Chondrocyte (in vitro differentiated cells): ENCODE measurements around the gene ZNF526. TPM values are rescaled to one million over a fixed set of nuclear protein-coding genes. Genes with fewer than 3 reads are reported as not detected.
A peak's percentile ranks its signal among the peaks of the same experiment; 100 is the strongest.

Experiments used
- DNase-seq: peaks from one replicate; pipeline ENCODE4 v3.0.0; 2021; ENCODE audit warnings: mixed read lengths, low spot score
- H3K27ac Mint-ChIP-seq: one replicate; pipeline ENCODE4 v1.8.0; 2021; ENCODE audit warnings: mild to moderate bottlenecking, moderate library complexity, mixed read lengths; ENCODE audit not compliant: unreplicated experiment
- H3K27me3 Mint-ChIP-seq: 2 replicates; pipeline ENCODE4 v1.8.0; 2021; ENCODE audit warnings: low read depth, mixed read lengths
- H3K36me3 Mint-ChIP-seq: 2 replicates; pipeline ENCODE4 v1.8.0; 2021; ENCODE audit warnings: low read depth, mixed read lengths
- H3K4me1 Mint-ChIP-seq: 2 replicates; pipeline ENCODE4 v1.8.0; 2021; ENCODE audit warnings: low read depth, mild to moderate bottlenecking, mixed read lengths
- H3K4me3 Mint-ChIP-seq: one replicate; pipeline ENCODE4 v1.8.0; 2021; ENCODE audit warnings: mild to moderate bottlenecking, moderate library complexity, mixed read lengths; ENCODE audit not compliant: unreplicated experiment
- H3K9me3 Mint-ChIP-seq: 2 replicates; pipeline ENCODE4 v1.8.0; 2021; ENCODE audit warnings: low read depth, mixed read lengths
- total RNA-seq: library from RNA; stranded (reverse); gene quantifications from 3 replicates; pipeline ENCODE4 v1.2.1, GENCODE V29; 2021
- TF ChIP-seq, protein P1 (sequence below): fragments of 200-600 bp; sonication (generic); IDR thresholded peaks from 2 replicates; pipeline ENCODE4 v1.5.0; 2021; ENCODE audit warnings: antibody characterized with exemption, mild to moderate bottlenecking, moderate library complexity

ZNF526 gene
- total RNA-seq, 1 donor from 2014 or later, result 16.6 TPM

DNA sequence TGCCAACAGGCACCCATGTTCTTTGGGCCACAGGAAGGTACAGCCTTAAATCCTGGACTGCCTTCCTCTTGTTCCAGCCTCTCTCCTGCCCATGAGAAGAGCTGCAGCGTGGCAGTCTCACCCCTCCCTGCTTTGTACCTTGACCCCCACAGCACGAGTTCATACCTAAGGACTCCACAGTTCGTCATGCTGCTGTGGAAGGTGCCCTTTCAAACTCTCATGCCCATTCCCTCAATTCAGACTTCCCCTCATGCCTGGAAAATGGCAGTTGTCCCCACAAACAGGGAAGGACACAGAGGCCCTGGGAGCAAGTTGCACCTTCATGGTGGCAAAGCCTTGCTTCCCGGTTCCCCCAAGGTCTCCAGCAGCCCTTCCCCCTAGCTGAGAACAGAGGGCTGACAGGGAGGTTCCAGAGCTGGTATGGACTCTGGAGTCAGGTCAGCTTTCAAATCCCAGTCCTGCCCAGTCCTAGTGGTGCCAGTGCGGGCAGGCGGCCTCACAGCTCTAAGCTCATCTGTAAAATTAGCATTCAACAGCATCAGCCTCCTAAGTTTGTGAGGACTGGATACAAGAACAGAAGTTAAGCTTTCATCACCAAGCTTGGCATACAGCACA lies 13.7 kb downstream of the ZNF526 start:
- Mint-ChIP-seq H3K4me1 (peaks cover 13% of the 10 kb centered on the region), H3K27me3 (no peaks in the 10 kb centered on the region), H3K9me3 (no peaks in the 10 kb centered on the region), H3K36me3 (peaks cover 33% of the 10 kb centered on the region), H3K4me3 (no peak overlapping the region), H3K27ac (peak overlapping the region; percentile 60)
- TF ChIP-seq, protein P1, sequence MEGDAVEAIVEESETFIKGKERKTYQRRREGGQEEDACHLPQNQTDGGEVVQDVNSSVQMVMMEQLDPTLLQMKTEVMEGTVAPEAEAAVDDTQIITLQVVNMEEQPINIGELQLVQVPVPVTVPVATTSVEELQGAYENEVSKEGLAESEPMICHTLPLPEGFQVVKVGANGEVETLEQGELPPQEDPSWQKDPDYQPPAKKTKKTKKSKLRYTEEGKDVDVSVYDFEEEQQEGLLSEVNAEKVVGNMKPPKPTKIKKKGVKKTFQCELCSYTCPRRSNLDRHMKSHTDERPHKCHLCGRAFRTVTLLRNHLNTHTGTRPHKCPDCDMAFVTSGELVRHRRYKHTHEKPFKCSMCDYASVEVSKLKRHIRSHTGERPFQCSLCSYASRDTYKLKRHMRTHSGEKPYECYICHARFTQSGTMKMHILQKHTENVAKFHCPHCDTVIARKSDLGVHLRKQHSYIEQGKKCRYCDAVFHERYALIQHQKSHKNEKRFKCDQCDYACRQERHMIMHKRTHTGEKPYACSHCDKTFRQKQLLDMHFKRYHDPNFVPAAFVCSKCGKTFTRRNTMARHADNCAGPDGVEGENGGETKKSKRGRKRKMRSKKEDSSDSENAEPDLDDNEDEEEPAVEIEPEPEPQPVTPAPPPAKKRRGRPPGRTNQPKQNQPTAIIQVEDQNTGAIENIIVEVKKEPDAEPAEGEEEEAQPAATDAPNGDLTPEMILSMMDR, result no peak
- no peak for DNase-seq

DNA sequence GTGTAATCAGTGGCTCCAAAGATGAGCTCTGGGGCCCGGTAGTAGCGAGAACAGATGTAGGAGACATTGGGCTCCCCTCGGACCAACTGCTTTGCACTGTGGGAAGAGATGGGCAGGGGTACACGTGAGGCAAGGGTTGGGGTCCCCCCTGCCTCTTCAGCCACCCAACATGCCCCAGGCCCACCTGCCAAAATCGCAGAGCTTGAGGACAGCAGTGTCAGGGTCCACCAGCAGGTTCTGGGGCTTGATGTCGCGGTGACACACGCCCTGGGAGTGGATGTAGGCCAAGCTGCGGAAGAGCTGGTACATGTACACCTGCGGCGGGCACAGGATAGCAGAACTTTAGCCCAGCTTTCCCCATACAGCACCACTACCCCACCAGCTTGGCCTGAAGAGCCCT lies 14.3 kb downstream of the ZNF526 start:
- Mint-ChIP-seq H3K36me3 (peaks cover 36% of the 10 kb centered on the region), H3K4me3 (no peak overlapping the region), H3K9me3 (no peaks in the 10 kb centered on the region), H3K27ac (no peak overlapping the region), H3K4me1 (peaks cover 9% of the 10 kb centered on the region), H3K27me3 (no peaks in the 10 kb centered on the region)
- no peak for DNase-seq
- TF ChIP-seq, protein P1, result no peak

DNA sequence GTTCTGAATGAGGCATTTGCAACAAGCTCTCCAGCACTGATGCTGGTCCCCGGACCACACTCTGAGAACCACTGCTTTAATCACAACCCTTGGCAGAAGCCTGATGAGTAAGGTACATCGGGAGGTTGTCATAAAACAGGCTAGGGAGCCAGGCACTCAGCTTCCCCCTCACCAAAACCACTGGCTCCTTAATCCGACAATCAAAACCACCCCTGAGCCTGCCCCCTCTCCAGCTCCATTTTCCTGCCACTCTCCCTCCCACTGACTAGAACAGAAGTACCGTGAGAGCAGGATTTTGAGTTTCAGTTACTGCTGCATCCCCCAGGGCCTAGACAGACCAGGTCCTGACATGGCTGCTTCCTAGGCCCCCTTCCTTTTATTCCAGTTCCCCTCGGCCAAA lies 15.1 kb downstream of the ZNF526 start:
- H3K27me3 Mint-ChIP-seq, result no peaks in the 10 kb centered on the region
- no peaks in the 10 kb centered on the region for H3K9me3 Mint-ChIP-seq
- peaks cover 31% of the 10 kb centered on the region for H3K36me3 Mint-ChIP-seq
- H3K4me3 Mint-ChIP-seq, result no peak overlapping the region
- TF ChIP-seq, protein P1, result no peak
- peaks cover 9% of the 10 kb centered on the region for H3K4me1 Mint-ChIP-seq
- no peak for DNase-seq
- no peak overlapping the region for H3K27ac Mint-ChIP-seq

DNA sequence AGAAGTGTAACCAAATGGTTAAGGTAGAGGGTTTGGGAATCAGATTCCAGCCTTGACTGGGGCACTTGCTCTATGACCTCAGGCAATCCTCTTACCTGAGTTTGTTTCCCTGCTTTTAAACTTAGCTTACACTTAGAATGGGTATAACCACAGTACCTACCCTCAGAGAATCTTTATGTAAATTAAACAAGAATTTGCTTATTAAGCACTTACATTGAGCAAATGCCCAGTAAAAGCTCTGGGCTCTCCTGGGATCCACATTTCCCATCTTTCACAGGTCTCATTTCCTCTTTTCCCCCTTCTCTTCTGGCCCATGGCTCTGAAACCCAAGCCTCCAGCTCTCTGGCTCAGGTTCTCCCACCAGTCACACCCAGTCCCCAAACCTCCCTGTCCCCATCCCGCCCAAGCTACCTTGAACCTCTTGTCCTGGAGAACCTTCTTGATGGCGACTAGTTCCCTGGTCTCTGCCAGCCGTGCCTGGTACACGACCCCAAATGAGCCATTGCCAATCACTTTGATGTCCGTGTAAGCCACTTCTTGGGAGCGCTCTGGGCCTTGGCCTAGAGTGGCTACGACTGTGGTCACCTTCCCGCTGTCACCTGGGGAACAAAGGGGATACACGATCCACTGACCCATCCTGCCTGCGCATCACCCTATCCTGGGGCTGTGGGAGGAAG lies 19.6 kb downstream of the ZNF526 start:
- no peak for DNase-seq
- peaks cover 36% of the 10 kb centered on the region for H3K4me1 Mint-ChIP-seq
- TF ChIP-seq, protein P1, result no peak
- no peak overlapping the region for H3K4me3 Mint-ChIP-seq
- H3K9me3 Mint-ChIP-seq, result no peaks in the 10 kb centered on the region
- peaks cover 16% of the 10 kb centered on the region for H3K36me3 Mint-ChIP-seq
- no peaks in the 10 kb centered on the region for H3K27me3 Mint-ChIP-seq
- no peak overlapping the region for H3K27ac Mint-ChIP-seq

DNA sequence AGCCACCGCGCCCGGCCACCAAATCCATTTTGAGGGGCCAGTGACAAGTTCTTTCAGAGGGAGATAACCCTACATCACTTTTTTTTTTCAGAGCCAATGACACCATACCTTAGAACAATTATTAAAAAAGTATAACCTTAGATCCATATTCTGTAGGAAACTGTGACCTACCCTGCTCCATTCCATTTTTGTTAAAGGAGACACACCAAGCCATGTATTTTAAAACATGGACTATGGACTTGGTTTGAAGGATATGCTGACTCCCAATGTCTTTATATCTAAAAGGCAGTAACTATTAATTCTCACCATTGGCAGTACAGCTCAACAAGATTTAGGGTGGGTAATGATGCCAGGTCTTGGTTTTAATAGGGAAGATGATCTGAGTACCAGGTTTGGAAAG lies 21.2 kb downstream of the ZNF526 start:
- DNase-seq, result no peak
- H3K27ac Mint-ChIP-seq, result no peak overlapping the region
- no peaks in the 10 kb centered on the region for H3K27me3 Mint-ChIP-seq
- peaks cover 5% of the 10 kb centered on the region for H3K36me3 Mint-ChIP-seq
- TF ChIP-seq, protein P1, result no peak
- H3K4me3 Mint-ChIP-seq, result peak overlapping the region; percentile 90
- H3K4me1 Mint-ChIP-seq, result peaks cover 51% of the 10 kb centered on the region
- no peaks in the 10 kb centered on the region for H3K9me3 Mint-ChIP-seq
